GM18861 (cell line): ENCODE results near the gene EHD2.
"Not testable (repeated sequence)": the region's sequence is repeated elsewhere in the genome, so short reads cannot be mapped to it uniquely, and the experiment has no call there.

Experiments used
- ATAC-seq: cut with Tn5 transposase; IDR thresholded peaks from one replicate; pipeline ENCODE4 v1.9.1; 2021; ENCODE audit not compliant: unreplicated experiment

Gene EHD2

GRCh38 chr19:47713046-47714021 lies at the start of gene EHD2:
EHD2 (plus strand) TSS chr19:47713422; CDS start chr19:47716613, 3,191 bp downstream.
- no peak for ATAC-seq

GRCh38 chr19:47663435-47663910 lies 49.7 kb upstream of the EHD2 start:
- no peak for ATAC-seq

- ATAC-seq: no peak
Observed at GRCh38 chr19:47663911-47664771, 49.1 kb upstream of the EHD2 start.

- not testable (repeated sequence) for ATAC-seq
Observed at GRCh38 chr19:47668556-47668955, 44.7 kb upstream of the EHD2 start.

GRCh38 chr19:47670736-47671135 lies 42.5 kb upstream of the EHD2 start:
- ATAC-seq: no peak

GRCh38 chr19:47671499-47671898 lies 41.7 kb upstream of the EHD2 start:
- ATAC-seq: no peak

- no peak for ATAC-seq
Observed at GRCh38 chr19:47673426-47673825, 39.8 kb upstream of the EHD2 start.

- no peak for ATAC-seq
Observed at GRCh38 chr19:47674548-47674947, 38.7 kb upstream of the EHD2 start.

- no peak for ATAC-seq
Observed at GRCh38 chr19:47675271-47675670, 38.0 kb upstream of the EHD2 start.

GRCh38 chr19:47675859-47676258 lies 37.4 kb upstream of the EHD2 start:
- ATAC-seq: no peak

GRCh38 chr19:47676811-47677210 lies 36.4 kb upstream of the EHD2 start:
- no peak for ATAC-seq

GRCh38 chr19:47679251-47679900 lies 33.8 kb upstream of the EHD2 start:
- no peak for ATAC-seq

- no peak for ATAC-seq
Observed at GRCh38 chr19:47679922-47680857, 33.0 kb upstream of the EHD2 start.

- no peak for ATAC-seq
Observed at GRCh38 chr19:47680858-47681332, 32.3 kb upstream of the EHD2 start.

GRCh38 chr19:47681388-47681787 lies 31.8 kb upstream of the EHD2 start:
- no peak for ATAC-seq

GRCh38 chr19:47681936-47682335 lies 31.3 kb upstream of the EHD2 start:
- no peak for ATAC-seq

- no peak for ATAC-seq
Observed at GRCh38 chr19:47682939-47683338, 30.3 kb upstream of the EHD2 start.

GRCh38 chr19:47686679-47687450 lies 26.4 kb upstream of the EHD2 start:
- ATAC-seq: no peak

- no peak for ATAC-seq
Observed at GRCh38 chr19:47687906-47688305, 25.3 kb upstream of the EHD2 start.
